Ramos (cell line): ENCODE data around the gene NKX2-4.
"Not testable (repeated sequence)": the region's sequence is repeated elsewhere in the genome, so short reads cannot be mapped to it uniquely, and the experiment has no call there.

ENCODE experiments used
- in situ Hi-C: fragments of 300-500 bp; cut with MboI; formaldehyde crosslinking; loops from one replicate; pipeline ENCODE4 v1.14.3; 2022; ENCODE audit warnings: low sequenced_read_pairs; ENCODE audit not compliant: unreplicated experiment

Gene NKX2-4

GRCh38 chr20:21366273-21366672 lies 31.1 kb downstream of the NKX2-4 start:
- in situ Hi-C loops = not testable (repeated sequence)

- in situ Hi-C loops = no loop called here
Observed at GRCh38 chr20:21365771-21366170, 31.6 kb downstream of the NKX2-4 start.

GRCh38 chr20:21364413-21364812 lies 32.9 kb downstream of the NKX2-4 start:
- in situ Hi-C loops = no loop called here

- in situ Hi-C loops = no loop called here
Observed at GRCh38 chr20:21361266-21361665, 36.1 kb downstream of the NKX2-4 start.

GRCh38 chr20:21360705-21361104 lies 36.6 kb downstream of the NKX2-4 start:
- in situ Hi-C loops = no loop called here

GRCh38 chr20:21358737-21359136 lies 38.6 kb downstream of the NKX2-4 start:
- in situ Hi-C loops = no loop called here

GRCh38 chr20:21357844-21358243 lies 39.5 kb downstream of the NKX2-4 start:
- in situ Hi-C loops = no loop called here

GRCh38 chr20:21356386-21356785 lies 40.9 kb downstream of the NKX2-4 start:
- in situ Hi-C loops = no loop called here

- in situ Hi-C loops = no loop called here
Observed at GRCh38 chr20:21355981-21356380, 41.3 kb downstream of the NKX2-4 start.

GRCh38 chr20:21353236-21353635 lies 44.1 kb downstream of the NKX2-4 start:
- in situ Hi-C loops = no loop called here

- in situ Hi-C loops = no loop called here
Observed at GRCh38 chr20:21352703-21353102, 44.6 kb downstream of the NKX2-4 start.
